HepG2 (cell line): Measurements from ENCODE around the gene SLC25A1. TPM values are rescaled to one million over a fixed set of nuclear protein-coding genes. Genes with fewer than 3 reads are reported as not detected.

Experiments
- ESRRA ChIP-seq: sonication (generic); formaldehyde crosslinking; IDR thresholded peaks from 2 replicates; pipeline ENCODE4 v1.5.1; 2020; ENCODE audit warnings: mild to moderate bottlenecking, low read depth, missing genetic modification reagents
- FOXC1 ChIP-seq: sonication (generic); formaldehyde crosslinking; IDR thresholded peaks from 2 replicates; pipeline ENCODE4 v1.8.0; 2022; ENCODE audit warnings: mild to moderate bottlenecking, missing genetic modification reagents, borderline replicate concordance
- GABPA ChIP-seq, 2 experiments: IDR thresholded peaks; 2 replicates each; pipeline ENCODE4 v1.6.1; 2011 to 2016; ENCODE audit warnings: low read depth in 2 of 2, low read length in 1 of 2, missing biosample characterization in 1 of 2, missing genetic modification characterization in 1 of 2
- GPBP1L1 ChIP-seq: sonication (generic); formaldehyde crosslinking; IDR thresholded peaks from 2 replicates; pipeline ENCODE4 v1.5.0; 2020; ENCODE audit warnings: mild to moderate bottlenecking, missing genetic modification reagents
- MAF1 ChIP-seq: sonication (generic); formaldehyde crosslinking; IDR thresholded peaks from 2 replicates; pipeline ENCODE4 v1.5.0; 2020; ENCODE audit warnings: missing genetic modification reagents, borderline replicate concordance
- NAIF1 ChIP-seq: sonication (generic); formaldehyde crosslinking; IDR thresholded peaks from 2 replicates; pipeline ENCODE4 v1.5.0; 2020; ENCODE audit warnings: mild to moderate bottlenecking, missing genetic modification reagents, borderline replicate concordance
- PRMT3 ChIP-seq: sonication (generic); formaldehyde crosslinking; IDR thresholded peaks from 2 replicates; pipeline ENCODE4 v1.8.1; 2022; ENCODE audit warnings: low read depth, mild to moderate bottlenecking, moderate library complexity, missing genetic modification reagents, borderline replicate concordance
- ZBTB43 ChIP-seq: sonication (generic); formaldehyde crosslinking; conservative IDR thresholded peaks from 2 replicates; pipeline ENCODE4 v1.4.0; 2020; ENCODE audit warnings: missing genetic modification reagents
- ZNF263 ChIP-seq: sonication (generic); formaldehyde crosslinking; IDR thresholded peaks from 2 replicates; pipeline ENCODE4 v1.4.0; 2020; ENCODE audit warnings: missing genetic modification reagents
- ZNF503 ChIP-seq: sonication (generic); formaldehyde crosslinking; IDR thresholded peaks from 2 replicates; pipeline ENCODE4 v1.4.0; 2020; ENCODE audit warnings: missing genetic modification reagents
- ZNF629 ChIP-seq: sonication (generic); formaldehyde crosslinking; conservative IDR thresholded peaks from 2 replicates; pipeline ENCODE4 v1.5.0; 2020; ENCODE audit warnings: missing genetic modification reagents
- ZNF839 ChIP-seq: sonication (generic); formaldehyde crosslinking; IDR thresholded peaks from 2 replicates; pipeline ENCODE4 v1.4.0; 2020; ENCODE audit warnings: missing genetic modification reagents, mild to moderate bottlenecking, borderline replicate concordance
- ZSCAN20 ChIP-seq: sonication (generic); formaldehyde crosslinking; IDR thresholded peaks from 2 replicates; pipeline ENCODE4 v1.4.0; 2020; ENCODE audit warnings: missing genetic modification reagents, mild to moderate bottlenecking, borderline replicate concordance
- polyA plus RNA-seq, 8 experiments: library from polyadenylated mRNA; depleted of rRNA in 3 of 8; stranded (reverse) in 7 of 8; unstranded in 1 of 8; fragments of >200 nt; fragmentation: Illumina TruSeq in 4 of 8; extraction: Trizol in 4 of 8; gene quantifications; 2 replicates each; pipeline versions ENCODE4 v1.2.1 to v1.2.3, GENCODE V29; 2011 to 2016; ENCODE audit warnings: low read depth in 4 of 8, missing spikeins in 1 of 8, mixed read lengths in 1 of 8; ENCODE audit not compliant: insufficient read depth in 1 of 8
- total RNA-seq, 5 experiments: library from RNA; depleted of rRNA; stranded (reverse); fragments of >200 nt; fragmentation: Illumina TruSeq; extraction: Trizol; gene quantifications; 2 replicates each; pipeline ENCODE4 v1.2.3, GENCODE V29; 2016; ENCODE audit warnings: low read depth in 1 of 5
- TF ChIP-seq, protein P1 (sequence below): sonication (generic); formaldehyde crosslinking; IDR thresholded peaks from 2 replicates; pipeline ENCODE4 v1.4.0; 2020; ENCODE audit warnings: missing genetic modification reagents
- TF ChIP-seq, protein P2 (sequence below): sonication (generic); formaldehyde crosslinking; IDR thresholded peaks from 2 replicates; pipeline ENCODE4 v1.5.1; 2020; ENCODE audit warnings: mild to moderate bottlenecking, missing genetic modification reagents, borderline replicate concordance

Gene SLC25A1
- total and polyA plus RNA-seq, 2 of the 13 experiments (the other 11 are each of a cell fraction or from before 2014, with no cell fraction given): 49.4 to 161 TPM

- TF ChIP-seq, protein P1, sequence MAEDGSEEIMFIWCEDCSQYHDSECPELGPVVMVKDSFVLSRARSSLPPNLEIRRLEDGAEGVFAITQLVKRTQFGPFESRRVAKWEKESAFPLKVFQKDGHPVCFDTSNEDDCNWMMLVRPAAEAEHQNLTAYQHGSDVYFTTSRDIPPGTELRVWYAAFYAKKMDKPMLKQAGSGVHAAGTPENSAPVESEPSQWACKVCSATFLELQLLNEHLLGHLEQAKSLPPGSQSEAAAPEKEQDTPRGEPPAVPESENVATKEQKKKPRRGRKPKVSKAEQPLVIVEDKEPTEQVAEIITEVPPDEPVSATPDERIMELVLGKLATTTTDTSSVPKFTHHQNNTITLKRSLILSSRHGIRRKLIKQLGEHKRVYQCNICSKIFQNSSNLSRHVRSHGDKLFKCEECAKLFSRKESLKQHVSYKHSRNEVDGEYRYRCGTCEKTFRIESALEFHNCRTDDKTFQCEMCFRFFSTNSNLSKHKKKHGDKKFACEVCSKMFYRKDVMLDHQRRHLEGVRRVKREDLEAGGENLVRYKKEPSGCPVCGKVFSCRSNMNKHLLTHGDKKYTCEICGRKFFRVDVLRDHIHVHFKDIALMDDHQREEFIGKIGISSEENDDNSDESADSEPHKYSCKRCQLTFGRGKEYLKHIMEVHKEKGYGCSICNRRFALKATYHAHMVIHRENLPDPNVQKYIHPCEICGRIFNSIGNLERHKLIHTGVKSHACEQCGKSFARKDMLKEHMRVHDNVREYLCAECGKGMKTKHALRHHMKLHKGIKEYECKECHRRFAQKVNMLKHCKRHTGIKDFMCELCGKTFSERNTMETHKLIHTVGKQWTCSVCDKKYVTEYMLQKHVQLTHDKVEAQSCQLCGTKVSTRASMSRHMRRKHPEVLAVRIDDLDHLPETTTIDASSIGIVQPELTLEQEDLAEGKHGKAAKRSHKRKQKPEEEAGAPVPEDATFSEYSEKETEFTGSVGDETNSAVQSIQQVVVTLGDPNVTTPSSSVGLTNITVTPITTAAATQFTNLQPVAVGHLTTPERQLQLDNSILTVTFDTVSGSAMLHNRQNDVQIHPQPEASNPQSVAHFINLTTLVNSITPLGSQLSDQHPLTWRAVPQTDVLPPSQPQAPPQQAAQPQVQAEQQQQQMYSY (CRISPR knock-in tag): 0 out of 2 replicates have a peak, but pooled peaks have one; percentile 14
- TF ChIP-seq GPBP1L1 (CRISPR knock-in tag) (no peak), GABPA (IDR thresholded peaks at IDR 0.05; ENCODE audit: low read depth, low read length) (no peak), GABPA (CRISPR knock-in tag; IDR thresholded peaks at IDR 0.05; ENCODE audit: low read depth) (no peak), ZNF629 (CRISPR knock-in tag) (no peak; the same call in 1 of the 2 replicates), ZSCAN20 (CRISPR knock-in tag) (0 out of 2 replicates have a peak, but pooled peaks have one; percentile 64), NAIF1 (no peak), FOXC1 (0 out of 2 replicates have a peak, but pooled peaks have one; percentile 13), ZNF503 (no peak), ZBTB43 (CRISPR knock-in tag) (0 out of 2 replicates have a peak, but pooled peaks have one; percentile 21), ZNF839 (no peak), ZNF263 (peak; percentile 62; the same call in 1 of the 2 replicates), MAF1 (CRISPR knock-in tag) (0 out of 2 replicates have a peak, but pooled peaks have one; percentile 47), ESRRA (no peak), PRMT3 (CRISPR knock-in tag) (0 out of 2 replicates have a peak, but pooled peaks have one; percentile 32)
- TF ChIP-seq, protein P2, sequence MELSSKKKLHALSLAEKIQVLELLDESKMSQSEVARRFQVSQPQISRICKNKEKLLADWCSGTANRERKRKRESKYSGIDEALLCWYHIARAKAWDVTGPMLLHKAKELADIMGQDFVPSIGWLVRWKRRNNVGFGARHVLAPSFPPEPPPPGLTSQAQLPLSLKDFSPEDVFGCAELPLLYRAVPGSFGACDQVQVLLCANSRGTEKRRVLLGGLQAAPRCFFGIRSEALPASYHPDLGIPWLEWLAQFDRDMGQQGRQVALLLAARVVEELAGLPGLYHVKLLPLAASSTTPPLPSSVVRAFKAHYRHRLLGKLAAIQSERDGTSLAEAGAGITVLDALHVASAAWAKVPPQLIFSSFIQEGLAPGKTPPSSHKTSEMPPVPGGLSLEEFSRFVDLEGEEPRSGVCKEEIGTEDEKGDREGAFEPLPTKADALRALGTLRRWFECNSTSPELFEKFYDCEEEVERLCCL (CRISPR knock-in tag): no peak
Observed at GRCh38 chr22:19177164-19178064, 1.1 kb downstream of the SLC25A1 start (continued).
